ENCODE measurements around the gene ROR1. TPM values are rescaled to one million over a fixed set of nuclear protein-coding genes. Genes with fewer than 3 reads are reported as not detected.

ROR1 gene
- total and polyA plus RNA-seq, 9 of the 15 experiments (the other 6 are each of a cell fraction or from before 2014, with no cell fraction given): 0.02 TPM; not detected in 8

GRCh38 chr1:64010316-64010715 is 236.5 kb downstream of the ROR1 start (continued):
- TF ChIP-seq CHAMP1 (IDR thresholded peaks at IDR 0.05) (no peak), PRDM10 (IDR thresholded peaks at IDR 0.05; ENCODE audit: partially characterized antibody) (no peak), L3MBTL2 (IDR thresholded peaks at IDR 0.05) (no peak), KLF6 (CRISPR knock-in tag; IDR thresholded peaks at IDR 0.05; ENCODE audit: borderline replicate concordance) (no peak), HMBOX1 (IDR thresholded peaks at IDR 0.05) (no peak)
